Dermis blood vessel endothelial cell (primary cell): ENCODE results near the gene PCSK1. TPM values are rescaled to one million over a fixed set of nuclear protein-coding genes. Genes with fewer than 3 reads are reported as not detected.

Source experiments
- DNase-seq: peaks from one replicate; pipeline ENCODE4 v3.0.0; 2010
- total RNA-seq: library from RNA; depleted of rRNA; stranded (reverse); fragments of >200 nt; gene quantifications from 2 replicates; pipeline ENCODE4 v1.2.3, GENCODE V29; 2014

PCSK1 gene
- 0.51 TPM in 2 replicates for total RNA-seq

DNA sequence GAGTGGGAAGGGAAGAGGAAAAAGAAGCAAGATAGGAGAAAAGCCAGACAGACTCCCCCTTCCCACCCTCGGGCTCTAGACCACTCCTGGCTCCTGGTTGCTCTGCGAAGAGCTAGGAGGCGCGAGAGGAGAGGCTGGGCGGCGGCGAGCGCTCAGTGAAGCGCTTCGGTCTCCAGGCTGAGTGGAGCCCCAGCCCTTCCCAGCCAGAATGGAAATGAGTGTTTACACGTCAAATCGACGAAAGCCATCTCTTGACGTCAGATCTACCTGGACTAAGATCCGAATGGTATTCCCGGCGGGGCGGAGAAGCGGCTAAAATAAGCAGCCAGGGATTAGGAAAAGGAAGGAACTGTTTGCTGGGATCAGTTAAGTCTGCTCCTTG, at the start of gene PCSK1:
Gene PCSK1 (minus strand): TSS at position 183 of the 382 bp plus-strand sequence. CDS start 206 bp downstream, outside the sequence.
- DNase-seq, result peak; percentile 19

DNA sequence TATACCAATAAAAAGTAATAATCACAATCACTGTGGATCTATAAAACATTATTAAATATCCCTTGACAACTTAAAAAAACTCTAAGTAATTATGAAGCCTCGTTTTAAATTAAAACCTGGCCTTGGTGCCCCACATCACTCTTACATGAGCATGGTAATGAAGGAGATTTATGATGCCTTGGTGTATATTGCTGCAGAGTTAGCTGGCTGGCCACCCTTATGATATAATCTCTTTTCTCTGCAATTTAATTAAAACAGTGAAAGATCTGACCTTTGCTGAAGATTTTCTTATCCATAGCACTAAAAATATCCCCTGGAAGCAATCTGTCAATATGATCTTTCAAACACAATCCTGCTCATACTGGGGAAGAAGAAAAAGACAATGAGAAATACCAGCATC, 48.8 kb upstream of the PCSK1 start:
- no peak for DNase-seq

GRCh38 chr5:96481009-96481786, 48.1 kb upstream of the PCSK1 start:
- no peak for DNase-seq

DNA sequence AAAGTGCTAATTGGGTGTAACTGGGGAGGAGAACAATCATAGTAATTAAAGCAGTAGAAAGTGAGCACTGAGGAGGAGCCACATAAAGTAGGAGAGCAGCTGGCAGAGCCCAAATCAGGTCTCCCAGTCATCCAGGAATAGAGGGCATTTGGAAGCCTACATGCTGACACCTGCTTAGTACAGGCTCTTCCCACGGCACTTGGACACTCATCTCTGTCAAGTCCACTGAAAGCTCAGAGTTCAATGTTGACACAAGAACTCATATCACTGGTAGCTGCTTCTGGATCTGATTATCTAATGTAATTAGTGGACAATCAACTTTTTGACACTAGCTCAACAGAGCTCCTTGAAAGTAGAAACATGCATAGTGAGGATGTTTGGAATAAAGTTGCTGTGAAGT, 45.9 kb upstream of the PCSK1 start:
- DNase-seq, result no peak

DNA sequence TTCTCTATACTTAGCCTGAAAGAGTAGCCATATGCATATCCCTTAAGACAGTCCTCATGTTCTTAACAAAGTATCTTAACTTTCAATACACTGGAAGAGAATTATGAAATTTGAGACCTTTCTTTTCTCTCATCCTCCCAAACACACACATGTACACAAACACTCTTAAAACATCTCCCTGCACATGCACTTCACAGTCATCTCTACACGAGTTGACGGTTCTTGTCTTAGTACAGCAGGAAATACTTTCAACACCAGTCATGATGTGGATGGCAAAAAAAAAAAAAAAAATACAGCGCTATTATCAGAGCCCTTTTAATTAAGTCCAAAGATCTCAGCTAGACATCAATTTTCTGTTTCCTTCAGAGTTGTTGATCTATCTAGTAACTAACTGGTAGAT, 43.6 kb upstream of the PCSK1 start:
- peak; percentile 52 for DNase-seq

DNA sequence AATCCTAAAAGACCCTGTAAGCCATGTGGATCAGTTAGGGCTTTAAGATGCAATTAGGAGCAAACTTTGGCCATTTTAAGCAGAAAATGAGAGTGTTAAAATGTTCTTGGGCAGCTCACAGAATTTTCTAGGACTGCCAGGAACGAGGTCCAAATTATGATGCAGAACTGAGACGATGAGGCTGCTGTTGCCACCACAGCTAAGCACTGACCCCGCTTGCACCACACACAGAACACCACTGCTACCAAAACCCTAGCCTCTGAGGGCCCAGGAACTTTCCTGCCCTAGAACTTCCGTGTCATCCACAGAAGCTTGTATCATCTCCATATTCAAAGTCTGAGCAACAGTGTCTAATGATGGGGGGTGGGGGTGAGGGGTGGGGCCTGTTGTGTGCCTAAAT, 41.0 kb upstream of the PCSK1 start:
- DNase-seq, result no peak

GRCh38 chr5:96473155-96473554, 40.1 kb upstream of the PCSK1 start:
- DNase-seq, result no peak

DNA sequence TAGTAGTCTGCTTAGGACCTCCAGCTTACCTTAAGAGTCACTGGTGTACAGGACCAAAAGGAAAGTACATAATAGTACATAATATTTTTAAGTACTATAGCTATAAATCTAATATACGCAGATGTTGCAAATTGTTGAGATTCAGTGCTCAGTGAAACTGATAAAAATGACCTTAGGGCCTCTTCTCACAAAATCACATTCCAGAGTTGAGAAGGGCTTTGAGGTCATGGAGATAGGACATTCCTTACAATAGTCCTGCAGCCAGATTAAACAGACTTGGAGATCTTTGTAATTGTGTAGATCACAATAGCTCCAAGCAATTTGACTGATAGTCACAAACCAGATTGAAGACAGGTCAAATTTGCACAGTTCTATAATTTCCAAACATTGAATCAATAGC, 37.7 kb upstream of the PCSK1 start:
- DNase-seq, result peak; percentile 11

DNA sequence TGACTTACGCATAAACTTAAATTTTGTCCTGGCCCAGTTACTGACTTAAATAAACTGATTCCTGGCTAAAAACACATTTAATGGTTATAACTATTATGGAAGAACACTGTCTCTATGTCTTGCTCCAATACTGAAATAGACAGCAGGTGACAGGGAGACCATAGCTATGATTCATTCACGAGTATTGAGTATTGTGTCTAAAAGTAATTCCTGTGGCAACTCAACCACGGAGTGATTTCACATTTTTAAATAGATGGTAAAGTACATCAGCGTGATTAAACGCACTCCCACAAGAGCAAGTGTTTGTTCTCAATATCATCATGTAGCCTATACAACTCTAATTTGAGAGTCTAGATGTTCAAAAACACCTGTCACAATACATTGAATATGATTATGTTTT, 35.9 kb upstream of the PCSK1 start:
- no peak for DNase-seq

DNA sequence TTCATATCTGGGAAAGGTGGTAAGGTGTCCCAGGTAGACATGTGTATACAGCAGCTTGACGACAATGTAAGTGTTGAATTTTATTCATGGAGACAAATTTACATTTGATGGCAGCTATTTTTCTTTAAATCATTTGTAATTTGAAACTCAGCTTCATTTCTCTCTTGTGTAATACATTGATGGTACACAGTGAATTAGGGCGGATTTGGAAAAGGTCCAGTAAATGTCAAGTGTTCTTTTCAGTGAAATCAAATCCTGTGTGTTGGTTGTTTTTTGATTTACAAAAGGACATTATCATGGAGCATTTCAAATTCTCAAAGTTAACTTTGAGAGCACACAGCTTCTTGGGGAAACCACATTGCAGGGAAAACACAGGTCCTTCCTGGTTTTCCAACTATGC, 30.0 kb upstream of the PCSK1 start:
- peak; percentile 7 for DNase-seq

DNA sequence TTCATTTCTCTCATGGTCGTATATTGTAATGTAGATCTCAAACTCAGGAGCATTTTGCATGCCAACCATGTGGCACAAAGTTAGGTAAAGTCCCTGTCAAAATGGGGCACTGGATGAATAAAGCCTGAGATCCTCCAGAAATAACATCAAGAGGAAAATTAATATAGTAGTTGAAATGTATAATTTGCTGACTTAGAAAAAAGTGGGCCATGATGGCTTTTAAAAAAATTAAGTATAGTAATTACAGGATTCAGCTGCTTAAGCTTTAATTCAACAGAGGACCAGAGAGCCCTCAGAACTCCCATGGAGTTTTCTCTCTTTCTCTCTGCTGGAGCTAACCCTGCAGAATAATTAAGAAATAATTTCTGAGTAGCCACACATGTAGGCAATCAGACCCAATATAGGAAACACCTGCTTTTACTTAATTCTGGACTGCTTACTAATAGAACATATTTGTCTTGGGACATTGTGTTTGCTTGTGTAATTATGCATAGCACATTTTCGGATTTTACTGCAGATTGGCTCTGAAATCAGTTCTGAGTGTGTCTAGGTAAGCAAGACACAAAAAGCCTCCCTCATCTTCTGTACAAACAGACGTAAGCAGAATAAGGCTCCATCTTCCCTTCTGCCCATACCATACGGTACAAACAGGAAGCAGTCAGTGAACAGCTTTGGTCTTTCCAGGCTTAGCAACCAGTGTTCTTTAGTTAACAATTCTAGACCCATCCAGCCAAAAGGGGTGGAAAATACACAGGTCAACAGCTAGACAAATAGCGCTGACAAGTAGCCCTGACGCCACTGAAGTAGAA, 26.5 kb upstream of the PCSK1 start:
- peak; percentile 45 for DNase-seq

GRCh38 chr5:96458176-96458575, 25.1 kb upstream of the PCSK1 start:
- no peak for DNase-seq

GRCh38 chr5:96455789-96456188, 22.7 kb upstream of the PCSK1 start:
- DNase-seq, result no peak

DNA sequence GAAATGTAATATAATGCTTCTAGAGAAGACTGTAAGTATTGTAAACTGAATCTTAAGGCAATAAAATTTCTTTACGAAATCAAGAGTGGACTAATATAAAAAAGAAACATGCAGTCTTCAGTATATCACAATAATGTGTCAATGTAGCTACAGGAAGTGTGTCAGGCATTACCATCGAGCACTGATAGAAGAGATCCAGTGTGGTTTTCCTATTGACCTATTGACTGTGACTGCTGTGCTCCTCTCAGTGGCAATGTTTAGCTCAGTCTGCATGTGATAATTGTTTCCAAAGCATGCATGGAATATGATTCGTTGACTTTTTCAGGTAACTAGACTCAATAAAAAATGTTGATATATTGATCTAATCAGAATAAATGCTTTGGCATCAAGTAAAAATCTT, 20.3 kb upstream of the PCSK1 start:
- DNase-seq, result no peak

DNA sequence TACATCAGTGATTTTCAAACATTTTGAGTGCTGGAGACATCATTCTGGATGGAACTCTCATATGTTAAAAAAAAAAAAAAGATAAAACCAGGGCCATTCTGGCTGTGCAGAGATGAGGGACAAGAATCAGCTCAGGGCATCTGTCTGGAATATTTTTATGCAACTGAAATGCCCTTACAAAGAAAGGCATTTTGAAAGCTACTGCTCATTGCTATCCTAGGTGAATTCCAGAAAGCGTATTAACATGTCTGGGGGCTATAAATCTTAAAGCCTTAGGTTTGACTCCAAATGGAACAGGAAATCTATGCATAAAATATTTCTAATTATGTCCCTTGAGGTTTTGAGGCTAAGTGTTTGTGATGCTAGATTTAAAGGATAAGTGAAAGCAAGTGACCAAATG, 14.9 kb upstream of the PCSK1 start:
- no peak for DNase-seq

- DNase-seq, result no peak
Measured at GRCh38 chr5:96440185-96440538, 7.1 kb upstream of the PCSK1 start.

GRCh38 chr5:96439477-96440184, 6.6 kb upstream of the PCSK1 start:
- peak; percentile 24 for DNase-seq

- peak; percentile 88 for DNase-seq
Measured at GRCh38 chr5:96434201-96434645, 1.2 kb upstream of the PCSK1 start.

DNA sequence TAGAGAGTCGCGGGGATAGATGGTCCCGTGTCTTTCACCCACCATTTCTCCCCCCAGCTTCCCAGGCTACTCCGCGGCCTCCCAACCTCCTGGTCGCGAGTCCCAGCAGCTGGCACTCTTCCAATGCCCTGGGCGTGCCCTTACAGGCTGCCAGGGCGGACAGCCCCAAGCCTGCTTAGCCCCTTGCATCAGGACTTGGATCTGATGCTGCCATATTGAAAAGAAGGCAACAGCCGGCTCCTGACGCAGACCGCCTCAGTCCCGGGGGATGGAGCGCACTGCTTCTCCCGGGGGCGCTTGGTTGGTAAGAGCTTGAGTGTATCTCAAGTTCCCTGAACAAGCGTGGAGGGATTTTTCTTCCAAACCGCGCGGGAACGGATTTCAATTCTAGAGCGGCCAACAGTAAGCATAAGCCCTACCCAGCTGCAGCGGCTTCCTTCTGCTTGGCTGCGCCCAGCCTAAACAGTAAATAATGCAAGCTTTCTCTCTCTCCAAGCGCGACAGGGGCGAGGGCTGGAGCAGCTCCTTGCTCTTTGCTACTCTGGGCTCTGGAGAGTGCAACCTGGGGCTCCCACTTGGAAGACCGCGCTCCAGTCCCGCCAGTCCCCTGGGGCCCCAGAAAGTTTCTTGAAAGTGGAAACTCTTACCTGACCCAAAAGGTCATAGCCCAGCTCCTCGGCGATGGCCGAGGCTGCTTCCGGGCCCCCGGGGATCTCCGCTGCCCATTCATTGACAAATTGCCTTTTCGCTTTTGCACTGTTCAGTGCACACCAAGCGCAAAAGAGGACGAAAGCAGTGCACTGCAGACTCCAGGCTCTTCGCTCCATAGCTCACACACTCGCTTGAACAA, 607 bp downstream of the PCSK1 start:
- DNase-seq, result peak; percentile 11

DNA sequence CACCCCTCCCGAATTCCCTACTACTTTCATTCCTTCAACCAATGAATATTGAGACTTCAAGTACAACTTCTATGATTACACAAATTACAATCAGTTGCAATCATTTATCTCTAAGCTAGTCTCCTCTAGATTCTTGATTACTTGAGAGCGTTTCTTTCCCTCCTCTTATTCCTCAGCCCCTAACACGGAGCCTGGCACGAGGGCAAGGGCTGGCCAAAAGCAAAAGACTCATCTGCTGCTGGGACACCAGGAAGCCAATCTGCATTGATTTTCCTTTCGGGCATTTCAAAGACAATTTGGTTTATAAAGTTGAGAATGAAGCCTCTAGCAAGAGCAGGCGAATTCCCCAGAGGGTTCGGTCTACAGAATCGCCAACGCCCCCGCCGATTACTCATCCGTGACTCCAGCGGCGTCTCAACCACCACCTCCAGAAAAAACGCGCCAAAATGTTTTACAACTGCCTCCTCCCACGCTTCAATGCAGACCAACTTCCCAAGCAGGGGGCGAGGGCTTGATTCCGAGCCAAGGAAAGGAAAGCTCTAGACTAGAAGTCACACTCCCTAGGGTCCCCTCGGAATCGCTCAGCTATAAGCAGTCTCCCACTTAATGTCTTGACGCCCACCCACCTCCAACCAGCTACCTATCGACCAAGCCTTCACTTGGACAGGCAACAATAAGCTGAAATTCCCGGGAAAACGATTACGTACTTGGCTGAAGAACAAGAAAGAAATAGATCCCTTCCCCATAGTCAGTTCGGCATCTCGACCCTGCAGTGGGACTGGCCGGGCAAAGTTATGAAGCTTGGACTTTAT, 1.5 kb downstream of the PCSK1 start:
- peak; percentile 28 for DNase-seq

GRCh38 chr5:96427824-96428223, 5.2 kb downstream of the PCSK1 start:
- peak; percentile 51 for DNase-seq

- DNase-seq, result peak; percentile 30
Measured at GRCh38 chr5:96426831-96427230, 6.2 kb downstream of the PCSK1 start.
